ENCODE measurements around the gene DDX39A.
"Not testable (repeated sequence)": the region's sequence is repeated elsewhere in the genome, so short reads cannot be mapped to it uniquely, and the experiment has no call there.

Gene DDX39A

DNA sequence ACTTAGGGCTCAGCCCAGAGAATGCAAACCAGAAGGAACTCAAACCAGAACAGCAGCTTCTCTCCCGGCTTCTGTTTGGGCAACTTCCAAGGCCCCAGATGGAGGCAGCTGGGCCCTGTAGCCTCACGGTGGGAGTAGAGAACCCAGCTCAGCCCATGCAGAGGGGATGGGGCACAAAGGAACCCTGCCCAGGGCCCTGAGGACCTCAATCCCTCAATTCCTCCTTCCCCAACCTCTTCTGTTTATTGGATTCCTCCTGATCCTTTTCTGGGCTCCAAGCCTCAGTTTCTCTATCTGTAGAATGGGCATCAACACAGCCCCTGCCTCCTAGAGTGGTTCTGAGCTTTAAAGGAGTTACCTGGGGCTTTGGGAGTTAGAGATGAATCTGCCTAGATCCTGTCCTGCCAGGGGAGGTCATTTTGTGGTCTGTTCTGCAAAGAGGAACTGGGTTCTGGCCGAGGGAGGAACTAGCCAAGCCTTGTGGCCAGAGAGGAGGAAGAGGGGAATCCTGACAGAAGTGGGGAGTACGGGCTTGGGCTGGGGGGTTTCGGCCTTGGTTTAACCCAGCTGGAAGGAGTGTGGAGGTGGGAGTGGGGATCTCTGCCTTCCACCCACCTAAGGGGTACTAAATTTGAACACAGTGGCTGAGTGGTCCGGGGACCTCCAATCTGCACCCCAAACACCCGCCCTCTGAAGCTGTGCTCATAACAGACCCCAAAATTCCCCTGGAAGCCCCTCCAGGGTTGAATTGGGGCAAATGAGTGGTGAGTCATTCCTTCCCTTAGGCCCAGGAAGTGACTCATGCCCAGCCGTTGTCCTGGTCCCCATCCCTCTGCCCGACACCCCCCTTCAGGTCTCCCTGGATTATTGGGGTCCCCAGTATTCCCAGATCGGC is 35.2 kb downstream of the DDX39A start:
- DNase-seq: no peak

DNA sequence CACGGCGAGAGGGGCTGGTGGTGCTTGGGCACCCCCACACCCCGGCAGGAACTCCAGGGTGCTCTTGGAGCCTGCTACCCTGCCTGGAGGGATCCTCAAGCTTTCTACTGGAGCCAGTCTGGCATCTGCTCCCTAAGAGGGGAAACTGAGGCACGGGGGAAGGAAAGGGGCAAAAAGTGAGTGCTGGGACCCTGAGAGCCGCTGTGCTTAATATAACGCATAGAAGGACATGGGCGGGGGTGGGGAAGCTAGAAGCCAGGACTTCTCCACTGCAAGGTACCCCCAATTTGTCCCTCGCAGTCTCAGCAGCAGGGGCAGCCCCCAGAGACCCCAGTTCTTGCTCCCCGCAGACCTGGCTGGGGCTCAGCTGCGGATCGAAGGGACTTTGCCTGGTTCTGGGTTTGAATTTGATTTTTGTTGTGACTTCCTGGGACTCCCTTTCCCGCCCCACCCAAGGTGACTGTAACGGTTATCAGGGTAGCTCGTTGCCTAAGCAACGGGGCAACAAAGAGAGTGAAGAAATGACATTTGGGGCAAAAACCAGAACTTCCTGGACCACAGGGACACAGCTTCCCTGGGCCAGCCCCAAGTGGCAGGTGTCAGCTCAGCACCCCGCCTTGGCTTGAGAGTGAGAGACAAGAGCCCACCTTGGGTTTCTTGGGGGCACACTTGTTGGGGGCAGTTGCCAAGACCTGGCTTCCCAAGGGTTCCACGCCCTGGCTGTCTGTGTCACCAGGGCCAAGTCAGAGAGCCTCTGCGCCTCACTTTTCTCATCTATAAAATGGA is 37.3 kb downstream of the DDX39A start:
- no peak for DNase-seq

DNA sequence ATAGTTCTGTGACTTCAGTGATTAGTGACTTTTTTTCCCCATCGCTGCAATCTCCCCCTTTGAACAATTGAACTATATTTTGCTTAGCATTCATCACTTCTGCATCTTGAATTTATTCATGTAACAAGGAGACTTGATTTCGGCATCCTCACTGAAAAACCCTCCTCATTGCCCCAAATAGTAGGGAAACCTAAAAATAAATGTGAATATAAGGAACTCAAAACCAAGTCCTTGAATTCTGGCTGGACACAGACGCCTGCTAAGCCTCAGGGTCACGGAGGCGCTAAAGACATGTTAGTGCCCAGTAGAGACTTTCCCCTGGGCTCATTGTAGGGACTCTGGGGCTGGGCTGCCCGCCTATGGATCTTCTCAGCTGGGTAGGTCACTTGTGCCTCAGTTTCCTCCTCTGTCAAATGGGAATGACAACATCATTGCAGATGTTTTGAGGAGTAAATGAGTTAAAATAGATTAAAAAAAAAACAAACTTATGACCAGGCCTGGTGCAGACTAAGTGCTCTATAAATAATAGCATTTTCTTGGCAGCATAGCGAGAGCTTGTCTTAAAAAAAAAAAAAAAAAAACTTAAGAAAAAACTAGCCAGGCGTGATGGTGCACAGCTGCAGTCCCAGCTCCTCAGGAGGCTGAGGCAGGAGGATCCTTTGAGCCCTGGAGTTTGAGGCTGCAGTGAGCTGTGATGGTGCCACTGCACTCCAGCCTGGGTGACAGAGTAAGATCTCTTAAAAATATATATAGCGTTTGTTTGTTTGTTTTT is 39.7 kb downstream of the DDX39A start:
- no peak for DNase-seq

DNA sequence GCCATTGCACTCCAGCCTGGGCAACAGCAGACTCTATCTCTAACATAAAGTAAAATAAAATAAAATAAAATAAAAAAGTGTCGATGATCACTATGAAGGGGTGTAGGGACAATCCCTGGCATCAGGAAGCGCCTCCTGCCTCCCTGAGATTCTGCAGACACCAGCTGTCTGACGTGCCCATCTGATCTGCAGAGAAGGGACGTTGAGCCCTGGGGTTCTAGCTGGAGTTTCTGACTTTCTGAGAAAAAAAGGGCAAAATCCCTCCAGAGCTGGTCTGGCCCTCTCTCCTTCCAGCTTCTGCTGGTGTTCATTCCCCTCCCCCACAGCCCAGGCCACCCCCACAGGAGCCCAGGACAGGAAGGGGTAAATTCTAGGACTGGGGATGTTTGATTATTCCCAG is 40.3 kb downstream of the DDX39A start:
- no peak for DNase-seq

DNA sequence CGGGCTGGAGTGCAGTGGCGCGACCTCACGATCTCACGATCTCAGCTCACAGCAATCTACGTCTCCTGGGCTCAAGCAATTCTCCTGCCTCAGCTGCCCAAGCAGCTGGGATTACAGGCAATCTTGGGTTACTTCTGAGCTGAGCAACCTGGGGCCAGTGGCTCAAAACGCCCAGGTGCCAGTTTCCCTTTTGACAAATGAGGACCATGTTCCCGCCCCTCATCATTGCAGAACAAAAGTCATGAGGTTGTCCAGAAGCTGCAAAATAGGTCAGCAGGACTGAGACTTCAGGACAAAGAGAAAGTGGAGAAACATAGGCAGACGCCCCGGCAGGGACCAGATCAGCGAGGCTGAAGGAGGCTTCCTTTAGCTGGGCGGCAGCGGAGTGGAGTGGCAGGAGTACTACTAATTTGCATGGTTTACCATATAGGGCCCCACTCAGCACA is 41.2 kb downstream of the DDX39A start:
- peak; percentile 61 for DNase-seq

DNA sequence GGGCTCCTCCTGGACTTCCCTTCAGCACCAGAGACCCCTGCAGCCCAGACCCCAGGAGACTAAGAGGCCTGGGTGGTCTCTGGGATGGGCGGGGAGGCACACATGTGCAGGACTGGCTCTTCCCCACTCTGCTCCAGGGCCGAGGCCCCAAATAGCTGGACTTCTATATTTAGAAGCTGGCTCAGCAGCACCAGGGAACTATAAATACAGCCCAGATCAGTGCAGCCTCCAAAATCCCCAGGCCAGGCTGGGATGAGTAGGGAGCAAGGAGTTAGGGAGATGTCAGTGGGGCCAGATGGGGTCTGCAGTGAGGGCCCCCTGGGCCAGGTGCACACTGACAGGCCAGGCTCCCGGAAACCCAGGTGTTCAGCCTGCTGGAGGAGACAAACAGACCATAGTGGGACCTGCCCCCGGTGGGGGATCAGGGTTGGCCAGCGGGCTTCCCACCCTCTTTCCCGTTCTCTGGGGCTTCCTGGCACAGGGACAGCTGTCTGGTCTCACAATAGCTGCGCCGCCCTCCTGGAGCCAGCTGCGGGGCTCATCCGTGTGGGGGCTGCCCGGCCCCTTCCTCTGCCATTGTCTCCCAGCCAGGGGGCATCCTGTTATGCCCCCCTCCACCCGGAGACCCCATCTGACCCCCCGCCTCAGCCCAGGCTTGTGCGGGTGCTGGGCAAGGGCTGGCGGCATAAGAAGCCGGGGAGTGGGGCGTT is 43.4 kb downstream of the DDX39A start:
- DNase-seq: peak; percentile 38

DNA sequence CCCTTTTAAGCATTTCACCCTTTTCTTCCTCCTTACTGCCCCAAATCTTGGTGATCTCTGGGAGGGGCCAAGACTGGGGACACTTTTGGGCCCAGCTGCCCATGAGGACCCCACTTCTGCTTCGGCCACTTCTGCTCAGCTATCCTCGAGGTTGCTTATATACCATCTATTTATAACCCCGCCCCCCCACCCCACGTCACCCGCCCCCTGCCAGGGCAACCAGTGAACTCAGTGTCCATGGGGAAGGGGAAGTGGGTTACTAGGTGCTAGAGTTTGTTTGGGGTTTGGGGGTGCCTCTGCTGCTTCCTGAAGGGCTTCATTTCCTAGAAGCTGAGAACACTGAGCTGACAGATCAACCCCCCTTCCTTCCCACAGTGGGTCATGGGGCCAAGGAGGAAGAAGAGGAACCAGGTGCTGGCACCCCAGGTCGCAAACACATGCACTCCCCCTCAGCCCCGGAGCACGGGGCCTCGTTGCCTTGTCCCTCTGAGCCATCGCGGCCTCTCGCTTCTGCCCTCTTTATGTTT is 44.0 kb downstream of the DDX39A start:
- no peak for DNase-seq

DNA sequence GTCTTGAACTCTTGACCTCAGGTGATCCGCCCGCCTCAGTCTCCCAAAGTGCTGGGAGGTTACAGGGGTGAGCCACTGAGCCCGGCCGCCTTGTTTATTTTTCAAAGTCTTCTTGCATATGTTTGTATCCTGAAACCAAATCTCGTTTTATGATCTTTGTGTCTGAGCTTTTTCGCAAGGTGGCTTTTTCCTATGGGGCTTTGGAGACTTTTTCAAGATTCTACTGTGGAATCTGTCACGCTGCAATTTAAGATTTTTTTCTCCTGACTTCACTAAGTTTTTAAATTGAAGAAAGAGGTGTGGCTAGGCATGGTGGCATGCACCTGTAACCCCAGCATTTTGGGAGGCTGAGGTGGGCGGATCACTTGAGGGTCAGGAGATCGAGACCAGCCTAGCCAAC is 44.8 kb downstream of the DDX39A start:
- DNase-seq: not testable (repeated sequence)

DNA sequence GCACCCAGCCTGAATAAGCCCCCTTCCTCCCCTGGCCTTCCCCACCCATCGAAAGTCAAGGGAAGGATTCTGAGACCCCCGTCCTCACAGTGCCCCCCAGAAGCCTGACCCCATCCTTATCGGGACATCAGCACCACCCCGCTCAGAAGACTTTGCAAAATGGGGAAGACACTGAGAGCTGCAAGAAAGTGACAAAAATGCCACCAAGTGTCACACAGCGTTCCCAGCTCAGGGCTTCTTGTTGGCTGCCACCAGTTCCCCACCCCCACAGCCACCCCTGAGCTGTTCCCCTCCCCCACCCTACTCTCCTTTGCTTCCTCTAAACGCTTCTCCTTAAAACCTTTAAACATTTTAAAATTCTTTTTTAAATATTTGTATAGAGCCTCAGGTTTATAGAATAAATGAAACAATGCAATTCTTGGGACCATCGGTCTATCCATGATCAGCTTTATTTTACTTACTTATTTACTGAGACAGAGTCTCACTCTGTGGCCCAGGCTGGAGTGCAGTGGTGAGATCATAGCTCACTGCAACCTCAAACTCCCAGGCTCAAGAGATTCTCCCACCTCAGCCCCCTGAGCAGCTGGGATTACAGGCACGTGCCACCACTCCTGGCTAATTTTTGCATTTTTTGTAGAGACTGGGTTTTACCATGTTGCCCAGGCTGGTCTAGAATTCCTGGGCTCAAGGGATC is 46.6 kb downstream of the DDX39A start:
- DNase-seq: not testable (repeated sequence)

DNA sequence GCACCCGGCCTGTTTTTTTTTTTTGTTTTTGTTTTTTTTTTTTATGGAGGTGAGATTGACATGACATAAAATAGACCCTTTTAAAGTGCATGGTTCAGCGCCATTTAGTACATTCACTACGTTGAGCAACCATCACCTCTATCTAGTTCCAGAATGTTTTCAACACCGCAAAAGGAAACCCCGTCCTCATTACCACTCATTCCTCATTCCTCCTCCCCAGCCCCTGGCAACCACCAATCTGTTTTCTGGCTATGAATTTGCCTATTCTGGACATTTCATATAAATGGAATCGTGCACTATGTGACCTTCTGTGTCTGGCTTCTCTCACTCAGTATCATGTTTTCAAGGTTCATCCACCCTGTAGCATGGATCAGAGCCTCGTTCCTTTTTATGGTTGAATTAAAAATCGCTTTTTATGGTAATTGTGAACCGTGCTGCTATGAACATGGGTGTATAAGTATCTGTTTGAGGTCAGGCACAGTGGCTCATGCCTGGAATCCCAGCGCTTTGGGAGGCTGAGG is 47.8 kb downstream of the DDX39A start:
- no peak for DNase-seq

DNA sequence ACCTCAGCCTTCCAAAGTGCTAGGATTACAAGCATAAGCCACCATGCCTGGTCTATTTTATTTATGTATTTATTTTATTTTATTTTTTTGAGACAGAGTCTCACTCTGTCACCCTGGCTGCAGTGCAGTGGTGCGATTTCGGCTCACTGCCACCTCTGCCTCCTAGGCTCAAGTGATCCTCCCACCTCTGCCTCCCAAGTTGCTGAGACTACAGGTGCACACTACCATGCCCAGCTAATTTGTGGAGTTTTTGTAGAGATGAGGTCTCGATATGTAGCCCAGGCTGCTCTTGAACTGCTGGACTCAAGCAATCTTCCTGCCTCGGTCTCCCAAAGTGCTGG is 48.2 kb downstream of the DDX39A start:
- DNase-seq: no peak

DNA sequence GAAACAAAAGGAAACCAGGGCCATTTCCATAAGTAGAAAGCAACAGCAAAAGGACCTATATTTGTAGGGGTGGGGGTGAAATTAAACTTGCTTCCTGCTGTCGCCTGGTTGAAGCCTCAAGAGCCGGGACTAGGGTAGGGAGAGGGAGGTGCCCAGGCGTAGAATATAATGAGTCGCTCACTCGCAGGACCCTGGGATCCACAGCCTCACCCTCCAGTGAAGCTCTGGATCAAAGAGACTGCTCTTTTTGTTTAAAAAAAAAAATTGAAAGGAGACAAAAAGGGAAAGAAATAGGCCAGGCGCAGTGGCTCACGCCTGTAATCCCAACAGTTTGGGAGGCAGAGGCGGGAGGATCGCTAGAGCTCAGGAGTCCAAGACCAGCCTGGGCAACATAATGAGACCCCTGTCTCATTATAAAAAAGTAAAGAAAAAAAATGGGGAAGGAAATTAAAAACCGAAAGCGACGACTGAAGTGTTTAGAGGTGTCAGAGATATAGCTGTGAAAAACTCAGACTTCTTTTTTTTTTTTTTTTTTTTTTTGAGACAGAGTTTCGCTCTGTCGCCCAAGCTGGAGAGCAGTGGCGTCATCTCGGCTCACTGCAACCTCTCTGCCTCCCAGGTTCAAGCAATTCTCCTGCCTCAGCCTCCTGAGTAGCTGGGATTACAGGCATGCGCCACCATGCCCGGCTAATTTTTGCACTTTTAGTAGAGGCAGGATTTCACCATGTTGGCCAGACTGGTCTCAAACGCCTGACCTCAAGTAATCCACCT is 48.8 kb downstream of the DDX39A start:
- DNase-seq: no peak

DNA sequence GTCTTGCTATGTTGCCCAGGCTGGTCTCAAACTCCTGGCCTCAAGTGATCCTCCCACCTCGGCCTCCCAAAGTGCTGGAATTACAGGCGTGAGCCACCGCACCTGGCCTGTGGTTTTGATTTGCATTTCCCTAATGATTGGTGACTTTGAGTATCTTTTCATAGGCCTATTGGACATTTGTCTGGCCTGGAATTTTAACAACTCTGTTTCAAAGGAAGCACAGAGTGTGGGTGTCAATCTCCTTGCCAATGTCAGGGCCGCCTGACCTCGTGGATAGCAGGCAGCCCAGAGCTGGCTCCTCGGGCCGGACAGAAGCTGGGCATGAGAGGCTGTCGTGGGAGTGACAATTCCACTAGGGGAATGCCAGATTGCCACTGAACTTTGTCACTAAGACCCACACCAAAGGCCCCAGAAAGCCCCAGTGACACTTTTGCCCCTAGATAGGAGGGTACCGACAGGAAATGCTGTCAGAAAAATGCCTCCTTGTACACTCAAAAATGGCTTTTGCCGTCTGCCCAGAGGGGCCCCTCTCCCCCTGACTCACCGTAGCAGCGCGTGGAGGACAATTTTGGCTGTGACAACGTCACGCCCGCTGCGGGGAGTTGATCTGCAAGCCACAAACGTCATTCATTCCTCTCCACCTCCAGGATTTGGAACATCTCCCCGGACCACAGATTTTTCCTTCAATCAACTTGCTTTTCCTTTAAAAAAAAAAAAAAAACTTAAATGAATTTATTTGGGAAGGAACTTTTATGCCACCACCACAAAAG is 49.6 kb downstream of the DDX39A start:
- DNase-seq: no peak

DNA sequence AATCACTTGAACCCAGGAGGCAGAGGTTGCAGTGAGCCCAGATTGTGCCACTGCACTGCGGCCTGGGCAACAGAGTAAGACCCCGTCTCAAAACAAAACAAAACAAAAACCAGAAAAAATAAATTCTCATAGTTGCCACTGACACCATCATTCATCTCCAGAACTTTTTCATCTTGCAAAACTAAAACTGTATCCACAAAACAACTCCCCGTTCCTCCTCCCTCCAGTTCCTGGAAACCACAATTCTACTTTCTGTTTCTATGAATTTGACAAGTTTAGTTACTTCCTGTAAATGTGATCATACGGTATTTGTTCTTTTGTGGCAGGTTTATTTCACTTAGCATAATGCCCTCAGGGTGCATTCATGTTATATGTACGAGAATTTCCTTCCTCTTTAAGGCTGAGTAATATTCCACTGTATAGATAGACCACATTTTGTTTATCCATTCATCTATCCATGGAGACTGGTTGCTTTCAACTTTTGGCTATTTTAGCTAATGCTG is 51.1 kb downstream of the DDX39A start:
- no peak for DNase-seq

DNA sequence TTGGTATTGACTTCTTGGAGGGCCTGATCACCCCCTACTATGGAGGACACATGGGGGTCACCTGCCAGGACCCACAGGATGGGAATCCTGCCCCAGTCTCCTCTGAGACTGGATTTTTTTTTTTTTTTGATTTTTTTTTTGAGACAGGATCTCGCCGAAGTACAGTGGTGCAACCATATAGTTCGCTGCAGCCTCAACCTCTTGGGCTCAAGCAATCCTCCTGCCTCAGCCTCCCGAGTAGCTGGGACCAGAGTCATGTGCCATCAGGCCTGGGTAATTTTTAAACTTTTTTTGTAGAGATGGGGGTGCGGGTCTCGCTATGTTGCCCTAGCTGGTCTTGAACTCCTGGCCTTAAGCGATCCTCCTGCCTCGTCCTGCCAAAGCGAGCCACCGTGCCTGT is 52.1 kb downstream of the DDX39A start:
- no peak for DNase-seq

DNA sequence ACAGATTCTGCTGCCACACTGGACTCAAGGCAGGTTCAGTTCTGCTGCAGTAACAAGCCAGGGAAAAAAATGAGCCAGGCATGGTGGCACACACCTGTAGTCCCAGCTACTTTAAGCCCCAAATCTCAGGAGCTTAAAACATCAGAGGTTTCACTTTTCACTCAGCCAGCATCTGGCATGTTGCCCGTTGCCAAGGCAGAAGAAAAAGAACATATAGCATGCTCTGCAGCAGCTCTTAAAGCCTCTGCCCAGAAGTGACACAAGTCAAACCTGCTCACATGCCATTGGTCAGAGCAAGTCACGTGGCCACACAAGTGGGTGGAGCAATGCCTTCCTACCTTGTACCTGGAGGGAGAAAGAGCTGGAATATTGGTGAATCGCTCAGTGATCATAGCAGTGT is 52.6 kb downstream of the DDX39A start:
- DNase-seq: peak; percentile 64

DNA sequence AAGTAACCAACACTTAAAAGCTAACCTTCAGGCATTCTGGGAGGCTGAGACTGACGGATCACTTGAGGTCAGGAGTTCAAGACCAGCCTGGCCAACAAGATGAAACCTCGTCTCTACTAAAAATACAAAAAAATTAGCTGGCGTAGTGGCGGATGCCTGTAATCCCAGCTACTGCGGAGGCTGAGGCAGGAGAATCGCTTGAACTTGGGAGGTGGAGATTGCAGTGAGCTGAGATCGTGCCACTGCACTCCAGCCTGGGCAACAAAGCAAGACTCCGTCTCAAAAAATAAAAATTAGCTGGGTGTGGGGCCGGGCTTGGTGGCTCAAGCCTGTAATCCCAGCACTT is 55.1 kb downstream of the DDX39A start:
- DNase-seq: not testable (repeated sequence)

DNA sequence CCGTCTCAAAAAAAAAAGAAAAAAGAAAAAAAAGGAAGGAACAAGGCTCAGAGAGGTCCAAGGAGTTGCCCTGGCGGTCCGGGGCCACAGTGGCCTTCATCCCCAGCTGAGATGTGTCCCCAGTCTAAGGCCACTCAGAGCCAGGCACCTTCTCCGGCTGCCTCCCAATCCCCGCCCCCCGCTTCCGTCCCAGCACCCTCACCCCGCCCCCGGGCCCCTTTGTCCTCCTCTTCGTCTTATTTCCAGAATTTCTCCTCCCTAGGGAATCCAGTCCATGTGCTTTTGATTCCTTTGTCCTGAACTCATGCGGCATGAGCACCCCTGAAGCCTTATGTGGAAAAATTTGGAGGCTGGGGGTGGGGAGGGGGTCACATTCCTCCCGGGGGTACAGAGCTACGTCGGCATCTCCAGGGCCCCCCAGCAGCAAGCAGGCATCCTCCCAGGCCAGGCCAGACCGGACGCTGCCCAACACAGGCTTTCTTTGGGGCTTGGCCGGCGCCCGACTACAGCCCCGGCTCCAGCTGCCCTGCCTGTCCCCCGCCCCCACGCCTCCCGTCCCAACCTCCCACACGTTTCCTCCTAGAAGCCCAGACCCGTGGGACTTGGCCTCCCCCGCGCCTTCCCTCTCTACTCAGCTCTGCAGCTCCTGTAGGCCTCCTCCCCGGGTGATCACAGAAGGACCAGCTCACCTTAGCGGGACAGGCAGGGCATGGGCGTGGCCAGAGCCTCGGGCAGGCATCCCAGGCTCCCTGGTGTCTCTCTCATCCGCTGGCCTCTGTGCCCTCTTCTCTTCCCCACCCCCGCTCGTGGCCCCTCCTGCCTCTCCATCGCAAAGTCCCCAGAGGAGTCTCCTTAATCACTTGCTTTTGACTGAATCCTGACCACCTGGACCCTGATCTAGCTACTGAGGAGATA is 55.7 kb downstream of the DDX39A start:
- peak; percentile 81 for DNase-seq

DNA sequence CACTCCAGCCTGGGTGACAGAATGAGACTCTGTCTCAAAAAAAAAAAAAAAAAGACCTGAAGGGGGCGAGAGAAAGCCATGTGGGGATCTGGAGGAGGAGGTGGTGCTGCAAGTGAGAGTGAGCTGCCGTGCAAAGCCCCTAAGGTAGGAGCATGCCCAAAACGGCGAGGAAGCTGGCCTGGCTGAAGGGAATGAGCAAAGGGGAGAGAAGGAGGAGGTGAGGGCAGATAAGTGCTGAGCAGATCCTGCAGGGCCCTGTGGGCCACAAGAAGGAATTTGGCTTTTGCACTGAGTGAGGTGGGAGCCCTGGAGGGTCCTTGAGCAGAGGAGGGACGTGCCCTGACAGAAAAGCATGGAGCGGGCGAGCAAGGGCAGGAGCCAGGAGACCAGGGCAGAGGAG is 57.3 kb downstream of the DDX39A start:
- DNase-seq: no peak

All from eye (tissue), 1 donor.